BLaER1 (cell line): Measurements from ENCODE around the gene GTF3C4.

ENCODE experiments used
- H3K27ac ChIP-seq: shearing (Covaris generic); formaldehyde crosslinking; 2 replicates; pipeline ENCODE4 v1.8.1; 2022
- H3K27me3 ChIP-seq: shearing (Covaris generic); formaldehyde crosslinking; 2 replicates; pipeline ENCODE4 v1.8.1; 2022
- H3K36me3 ChIP-seq: shearing (Covaris generic); formaldehyde crosslinking; 2 replicates; pipeline ENCODE4 v1.8.1; 2022
- H3K4me1 ChIP-seq: shearing (Covaris generic); formaldehyde crosslinking; 2 replicates; pipeline ENCODE4 v1.8.1; 2022
- H3K4me2 ChIP-seq: shearing (Covaris generic); formaldehyde crosslinking; 2 replicates; pipeline ENCODE4 v1.8.1; 2022
- H3K4me3 ChIP-seq: shearing (Covaris generic); formaldehyde crosslinking; 2 replicates; pipeline ENCODE4 v1.8.1; 2022
- H3K9ac ChIP-seq: shearing (Covaris generic); formaldehyde crosslinking; 2 replicates; pipeline ENCODE4 v1.8.1; 2022
- H3K9me3 ChIP-seq: shearing (Covaris generic); formaldehyde crosslinking; 2 replicates; pipeline ENCODE4 v1.8.1; 2022
- H4K20me1 ChIP-seq: shearing (Covaris generic); formaldehyde crosslinking; 2 replicates; pipeline ENCODE4 v1.8.1; 2022
- Cebpa-rat ChIP-seq: shearing (Covaris generic); IDR thresholded peaks from 2 replicates; pipeline ENCODE4 v1.8.1; 2022

Gene GTF3C4

DNA sequence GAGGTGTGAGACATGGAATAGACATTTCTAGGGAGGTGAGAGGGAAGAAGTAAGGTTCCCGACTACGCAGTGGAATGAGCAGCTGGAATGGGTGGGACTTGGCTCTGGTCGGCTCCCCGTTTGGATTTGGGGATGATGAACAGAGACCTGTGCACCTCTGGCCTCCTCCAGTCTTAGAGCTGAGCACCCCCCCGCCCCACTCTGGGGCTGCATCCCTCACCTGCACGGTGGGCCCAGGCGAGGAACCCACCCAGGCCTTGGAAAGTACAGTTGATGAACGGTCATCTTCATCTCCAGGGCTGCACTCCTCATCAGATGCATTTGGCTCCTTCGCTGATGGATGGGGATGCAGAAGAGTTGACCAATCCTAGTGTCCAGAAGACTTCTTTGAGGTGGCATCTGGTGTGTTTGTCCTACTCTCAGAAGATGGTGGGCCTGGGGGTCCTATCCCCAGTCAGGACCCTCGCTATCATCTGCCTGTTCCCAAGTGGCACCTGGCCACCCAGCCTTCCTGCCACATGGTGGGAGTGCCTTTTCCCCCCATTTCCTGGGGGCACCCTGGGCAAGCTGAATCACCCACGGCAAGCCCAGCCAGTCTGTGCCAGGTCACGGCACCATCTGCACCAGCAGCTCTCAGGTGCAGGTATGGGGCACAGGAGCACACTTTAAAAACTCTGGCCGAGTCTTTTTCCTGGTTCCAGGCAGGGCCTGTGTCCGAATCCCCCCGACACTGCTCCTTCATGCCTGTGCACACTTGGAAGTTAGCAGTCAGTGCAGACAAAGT, 70.5 kb downstream of the GTF3C4 start:
- H4K20me1 ChIP-seq: no peaks in the 10 kb centered on the region

GRCh38 chr9:132742821-132743311, 72.6 kb downstream of the GTF3C4 start:
- Histone ChIP-seq H3K36me3 (no peaks in the 10 kb centered on the region), H3K4me1 (peaks cover 6% of the 10 kb centered on the region; the same call in 1 of the 2 replicates), H3K4me3 (no peak overlapping the region), H3K27me3 (peaks cover 27% of the 10 kb centered on the region), H3K9ac (no peak overlapping the region), H3K27ac (no peak overlapping the region), H4K20me1 (no peaks in the 10 kb centered on the region), H3K9me3 (no peaks in the 10 kb centered on the region), H3K4me2 (no peak overlapping the region)
- no peak for TF ChIP-seq Cebpa-rat

More for the DNA sequence above, 70.5 kb downstream of the GTF3C4 start:
- Histone ChIP-seq H3K4me2 (no peak overlapping the region), H3K9ac (no peak overlapping the region), H3K9me3 (no peaks in the 10 kb centered on the region), H3K4me1 (peaks cover 6% of the 10 kb centered on the region; the same call in 1 of the 2 replicates), H3K4me3 (no peak overlapping the region), H3K36me3 (no peaks in the 10 kb centered on the region), H3K27ac (no peak overlapping the region), H3K27me3 (peaks cover 18% of the 10 kb centered on the region)
- TF ChIP-seq Cebpa-rat: no peak

GRCh38 chr9:132743931-132744479, 73.7 kb downstream of the GTF3C4 start:
- Histone ChIP-seq H3K27me3 (peaks cover 27% of the 10 kb centered on the region), H3K4me1 (peaks cover 6% of the 10 kb centered on the region; the same call in 1 of the 2 replicates), H3K9me3 (no peaks in the 10 kb centered on the region), H3K9ac (no peak overlapping the region), H3K36me3 (no peaks in the 10 kb centered on the region), H3K4me2 (no peak overlapping the region), H3K4me3 (no peak overlapping the region), H4K20me1 (no peaks in the 10 kb centered on the region), H3K27ac (no peak overlapping the region)
- no peak for TF ChIP-seq Cebpa-rat
